HEK293 (cell line): ENCODE results near the gene LRRC27.

Experiments
- BCL11A ChIP-seq: fragments of 450-650 bp; formaldehyde crosslinking; IDR thresholded peaks from 2 replicates; pipeline ENCODE4 v1.5.1; 2016; ENCODE audit warnings: low read depth, missing biosample characterization, missing genetic modification characterization
- GLIS1 ChIP-seq: fragments of 450-650 bp; formaldehyde crosslinking; IDR thresholded peaks from 2 replicates; pipeline ENCODE4 v1.5.1; 2016; ENCODE audit warnings: missing biosample characterization, missing genetic modification characterization
- KLF1 ChIP-seq: fragments of 450-650 bp; formaldehyde crosslinking; IDR thresholded peaks from 2 replicates; pipeline ENCODE4 v1.5.1; 2016; ENCODE audit warnings: missing biosample characterization, missing genetic modification characterization
- RBAK ChIP-seq: fragments of 450-650 bp; formaldehyde crosslinking; IDR thresholded peaks from 2 replicates; pipeline ENCODE4 v1.5.1; 2016; ENCODE audit warnings: missing biosample characterization, missing genetic modification characterization
- SETDB1 ChIP-seq: IDR thresholded peaks from one replicate; pipeline ENCODE4 v1.6.1; 2017; ENCODE audit warnings: mild to moderate bottlenecking, low read length, moderate library complexity, mixed read lengths; ENCODE audit not compliant: insufficient read length
- ZFP69B ChIP-seq: fragments of 450-650 bp; formaldehyde crosslinking; IDR thresholded peaks from 2 replicates; pipeline ENCODE4 v1.5.1; 2016; ENCODE audit warnings: missing biosample characterization, missing genetic modification characterization
- ZNF10 ChIP-seq: fragments of 450-650 bp; formaldehyde crosslinking; IDR thresholded peaks from 2 replicates; pipeline ENCODE4 v1.5.1; 2017; ENCODE audit warnings: missing biosample characterization, missing genetic modification characterization
- ZNF114 ChIP-seq: fragments of 450-650 bp; formaldehyde crosslinking; IDR thresholded peaks from 2 replicates; pipeline ENCODE4 v1.5.0; 2017; ENCODE audit warnings: missing biosample characterization, missing genetic modification characterization
- ZNF146 ChIP-seq: fragments of 450-650 bp; formaldehyde crosslinking; IDR thresholded peaks from 2 replicates; pipeline ENCODE4 v1.5.1; 2016; ENCODE audit warnings: missing biosample characterization, missing genetic modification characterization
- ZNF169 ChIP-seq: fragments of 450-650 bp; formaldehyde crosslinking; IDR thresholded peaks from 2 replicates; pipeline ENCODE4 v1.5.1; 2016; ENCODE audit warnings: missing biosample characterization, missing genetic modification characterization
- ZNF221 ChIP-seq: fragments of 450-650 bp; formaldehyde crosslinking; IDR thresholded peaks from 2 replicates; pipeline ENCODE4 v1.5.1; 2017; ENCODE audit warnings: missing biosample characterization, missing genetic modification characterization, borderline replicate concordance
- ZNF501 ChIP-seq: fragments of 450-650 bp; formaldehyde crosslinking; IDR thresholded peaks from 2 replicates; pipeline ENCODE4 v1.5.1; 2016; ENCODE audit warnings: missing biosample characterization, missing genetic modification characterization
- ZNF529 ChIP-seq: fragments of 450-650 bp; formaldehyde crosslinking; IDR thresholded peaks from 2 replicates; pipeline ENCODE4 v1.5.1; 2017; ENCODE audit warnings: missing genetic modification characterization, missing biosample characterization; ENCODE audit not compliant: insufficient replicate concordance
- ZNF560 ChIP-seq: fragments of 450-650 bp; formaldehyde crosslinking; IDR thresholded peaks from 2 replicates; pipeline ENCODE4 v1.5.1; 2017; ENCODE audit warnings: missing biosample characterization, missing genetic modification characterization, borderline replicate concordance
- ZNF561 ChIP-seq: fragments of 450-650 bp; IDR thresholded peaks from 2 replicates; pipeline ENCODE4 v1.5.1; 2018; ENCODE audit warnings: missing biosample characterization, missing genetic modification characterization, borderline replicate concordance
- ZSCAN16 ChIP-seq: fragments of 450-650 bp; formaldehyde crosslinking; IDR thresholded peaks from 2 replicates; pipeline ENCODE4 v1.5.1; 2016; ENCODE audit warnings: missing biosample characterization, missing genetic modification characterization
- ZXDB ChIP-seq: fragments of 450-650 bp; formaldehyde crosslinking; IDR thresholded peaks from 2 replicates; pipeline ENCODE4 v1.5.1; 2016; ENCODE audit warnings: missing biosample characterization, missing genetic modification characterization
- TF ChIP-seq, protein P1 (sequence below): fragments of 450-650 bp; formaldehyde crosslinking; IDR thresholded peaks from 2 replicates; pipeline ENCODE4 v1.5.1; 2016; ENCODE audit warnings: missing biosample characterization, missing genetic modification characterization
- TF ChIP-seq, protein P2 (sequence below): fragments of 450-650 bp; formaldehyde crosslinking; IDR thresholded peaks from 2 replicates; pipeline ENCODE4 v1.5.1; 2016; ENCODE audit warnings: missing biosample characterization, missing genetic modification characterization
- TF ChIP-seq, protein P3 (sequence below): fragments of 450-650 bp; formaldehyde crosslinking; IDR thresholded peaks from 2 replicates; pipeline ENCODE4 v1.5.1; 2016; ENCODE audit warnings: missing biosample characterization, missing genetic modification characterization
- TF ChIP-seq, protein P4 (sequence below): fragments of 450-650 bp; formaldehyde crosslinking; IDR thresholded peaks from 2 replicates; pipeline ENCODE4 v1.5.1; 2016; ENCODE audit warnings: missing biosample characterization, missing genetic modification characterization
- TF ChIP-seq, protein P5 (sequence below): fragments of 450-650 bp; formaldehyde crosslinking; IDR thresholded peaks from 2 replicates; pipeline ENCODE4 v1.5.1; 2017; ENCODE audit warnings: missing biosample characterization, mild to moderate bottlenecking, missing genetic modification characterization, moderate library complexity
- TF ChIP-seq, protein P6 (sequence below): fragments of 450-650 bp; formaldehyde crosslinking; IDR thresholded peaks from 2 replicates; pipeline ENCODE4 v1.5.1; 2017; ENCODE audit warnings: missing biosample characterization, missing genetic modification characterization
- TF ChIP-seq, protein P7 (sequence below): fragments of 450-650 bp; formaldehyde crosslinking; optimal IDR thresholded peaks from 2 replicates; pipeline ENCODE3; 2016; ENCODE audit warnings: missing biosample characterization, mild to moderate bottlenecking, missing genetic modification characterization

LRRC27 gene

DNA sequence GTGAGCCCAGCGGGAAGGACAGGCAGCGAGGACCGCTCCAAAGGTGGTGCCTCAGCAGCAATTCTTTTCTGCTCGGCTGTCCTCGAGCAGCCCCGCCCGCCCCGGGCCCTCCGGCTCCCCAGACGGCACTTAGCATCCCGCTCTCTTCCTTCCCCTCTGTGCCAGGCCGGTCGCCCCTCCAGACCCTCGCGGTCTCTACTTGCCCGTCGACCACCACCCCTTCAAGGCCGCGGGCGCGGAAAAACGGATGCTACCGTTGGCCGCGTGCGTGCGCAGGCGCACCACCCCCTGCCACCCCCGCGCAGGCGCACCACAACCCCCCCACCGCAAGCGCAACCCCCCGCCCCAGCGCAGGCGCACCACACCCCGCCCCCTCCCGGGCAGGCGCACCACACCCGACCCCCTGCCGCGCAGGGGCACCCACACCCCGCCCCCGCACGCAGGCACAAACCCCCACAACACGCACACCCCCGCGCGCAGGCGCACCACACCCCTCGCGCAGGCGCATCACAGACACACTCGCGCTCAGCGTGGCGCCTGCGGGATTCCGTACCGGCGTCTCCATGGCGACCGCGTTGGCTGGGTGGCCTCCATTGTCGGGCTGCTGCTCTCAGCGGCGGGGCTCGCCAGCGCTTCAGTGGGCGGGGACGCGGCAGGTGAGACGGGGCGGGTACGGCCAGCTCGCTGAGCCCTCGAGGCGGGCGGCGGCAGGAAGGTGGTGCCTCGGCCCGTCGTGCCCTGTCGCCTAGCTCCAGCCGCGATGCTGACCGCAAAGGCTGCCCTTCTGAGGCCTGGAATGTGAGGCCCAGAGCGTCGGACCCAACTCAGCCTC, at the start of gene LRRC27 (continued):
- TF ChIP-seq, protein P1, sequence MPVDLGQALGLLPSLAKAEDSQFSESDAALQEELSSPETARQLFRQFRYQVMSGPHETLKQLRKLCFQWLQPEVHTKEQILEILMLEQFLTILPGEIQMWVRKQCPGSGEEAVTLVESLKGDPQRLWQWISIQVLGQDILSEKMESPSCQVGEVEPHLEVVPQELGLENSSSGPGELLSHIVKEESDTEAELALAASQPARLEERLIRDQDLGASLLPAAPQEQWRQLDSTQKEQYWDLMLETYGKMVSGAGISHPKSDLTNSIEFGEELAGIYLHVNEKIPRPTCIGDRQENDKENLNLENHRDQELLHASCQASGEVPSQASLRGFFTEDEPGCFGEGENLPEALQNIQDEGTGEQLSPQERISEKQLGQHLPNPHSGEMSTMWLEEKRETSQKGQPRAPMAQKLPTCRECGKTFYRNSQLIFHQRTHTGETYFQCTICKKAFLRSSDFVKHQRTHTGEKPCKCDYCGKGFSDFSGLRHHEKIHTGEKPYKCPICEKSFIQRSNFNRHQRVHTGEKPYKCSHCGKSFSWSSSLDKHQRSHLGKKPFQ (tag by site-specific recombination) = no peak
- TF ChIP-seq, protein P2, sequence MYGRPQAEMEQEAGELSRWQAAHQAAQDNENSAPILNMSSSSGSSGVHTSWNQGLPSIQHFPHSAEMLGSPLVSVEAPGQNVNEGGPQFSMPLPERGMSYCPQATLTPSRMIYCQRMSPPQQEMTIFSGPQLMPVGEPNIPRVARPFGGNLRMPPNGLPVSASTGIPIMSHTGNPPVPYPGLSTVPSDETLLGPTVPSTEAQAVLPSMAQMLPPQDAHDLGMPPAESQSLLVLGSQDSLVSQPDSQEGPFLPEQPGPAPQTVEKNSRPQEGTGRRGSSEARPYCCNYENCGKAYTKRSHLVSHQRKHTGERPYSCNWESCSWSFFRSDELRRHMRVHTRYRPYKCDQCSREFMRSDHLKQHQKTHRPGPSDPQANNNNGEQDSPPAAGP (tag by site-specific recombination) = peak; percentile 59; the same call in 1 of the 2 replicates
- TF ChIP-seq SETDB1 = no peak
- TF ChIP-seq, protein P3, sequence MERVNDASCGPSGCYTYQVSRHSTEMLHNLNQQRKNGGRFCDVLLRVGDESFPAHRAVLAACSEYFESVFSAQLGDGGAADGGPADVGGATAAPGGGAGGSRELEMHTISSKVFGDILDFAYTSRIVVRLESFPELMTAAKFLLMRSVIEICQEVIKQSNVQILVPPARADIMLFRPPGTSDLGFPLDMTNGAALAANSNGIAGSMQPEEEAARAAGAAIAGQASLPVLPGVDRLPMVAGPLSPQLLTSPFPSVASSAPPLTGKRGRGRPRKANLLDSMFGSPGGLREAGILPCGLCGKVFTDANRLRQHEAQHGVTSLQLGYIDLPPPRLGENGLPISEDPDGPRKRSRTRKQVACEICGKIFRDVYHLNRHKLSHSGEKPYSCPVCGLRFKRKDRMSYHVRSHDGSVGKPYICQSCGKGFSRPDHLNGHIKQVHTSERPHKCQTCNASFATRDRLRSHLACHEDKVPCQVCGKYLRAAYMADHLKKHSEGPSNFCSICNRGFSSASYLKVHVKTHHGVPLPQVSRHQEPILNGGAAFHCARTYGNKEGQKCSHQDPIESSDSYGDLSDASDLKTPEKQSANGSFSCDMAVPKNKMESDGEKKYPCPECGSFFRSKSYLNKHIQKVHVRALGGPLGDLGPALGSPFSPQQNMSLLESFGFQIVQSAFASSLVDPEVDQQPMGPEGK (tag by site-specific recombination) = peak; percentile 99
- TF ChIP-seq ZNF221 (tag by site-specific recombination) = no peak
- TF ChIP-seq ZFP69B (tag by site-specific recombination) = 0 out of 2 replicates have a peak, but pooled peaks have one; percentile 20
- TF ChIP-seq ZXDB = no peak; the same call in none of the 2 replicates
- TF ChIP-seq KLF1 (tag by site-specific recombination) = peak; percentile 94
- TF ChIP-seq ZNF560 (tag by site-specific recombination) = no peak
- TF ChIP-seq, protein P4, sequence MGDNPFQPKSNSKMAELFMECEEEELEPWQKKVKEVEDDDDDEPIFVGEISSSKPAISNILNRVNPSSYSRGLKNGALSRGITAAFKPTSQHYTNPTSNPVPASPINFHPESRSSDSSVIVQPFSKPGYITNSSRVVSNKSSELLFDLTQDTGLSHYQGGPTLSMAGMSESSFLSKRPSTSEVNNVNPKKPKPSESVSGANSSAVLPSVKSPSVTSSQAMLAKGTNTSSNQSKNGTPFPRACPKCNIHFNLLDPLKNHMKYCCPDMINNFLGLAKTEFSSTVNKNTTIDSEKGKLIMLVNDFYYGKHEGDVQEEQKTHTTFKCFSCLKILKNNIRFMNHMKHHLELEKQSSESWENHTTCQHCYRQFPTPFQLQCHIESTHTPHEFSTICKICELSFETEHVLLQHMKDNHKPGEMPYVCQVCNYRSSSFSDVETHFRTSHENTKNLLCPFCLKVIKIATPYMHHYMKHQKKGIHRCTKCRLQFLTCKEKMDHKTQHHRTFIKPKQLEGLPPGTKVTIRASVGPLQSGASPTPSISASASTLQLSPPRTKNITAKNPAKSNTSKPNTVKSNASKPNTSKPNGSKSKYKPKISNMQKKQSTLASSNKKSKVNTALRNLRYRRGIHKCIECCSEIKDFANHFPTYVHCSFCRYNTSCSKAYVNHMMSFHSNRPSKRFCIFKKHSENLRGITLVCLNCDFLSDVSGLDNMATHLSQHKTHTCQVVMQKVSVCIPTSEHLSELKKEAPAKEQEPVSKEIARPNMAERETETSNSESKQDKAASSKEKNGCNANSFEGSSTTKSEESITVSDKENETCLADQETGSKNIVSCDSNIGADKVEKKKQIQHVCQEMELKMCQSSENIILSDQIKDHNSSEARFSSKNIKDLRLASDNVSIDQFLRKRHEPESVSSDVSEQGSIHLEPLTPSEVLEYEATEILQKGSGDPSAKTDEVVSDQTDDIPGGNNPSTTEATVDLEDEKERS (tag by site-specific recombination) = no peak
- TF ChIP-seq, protein P5, sequence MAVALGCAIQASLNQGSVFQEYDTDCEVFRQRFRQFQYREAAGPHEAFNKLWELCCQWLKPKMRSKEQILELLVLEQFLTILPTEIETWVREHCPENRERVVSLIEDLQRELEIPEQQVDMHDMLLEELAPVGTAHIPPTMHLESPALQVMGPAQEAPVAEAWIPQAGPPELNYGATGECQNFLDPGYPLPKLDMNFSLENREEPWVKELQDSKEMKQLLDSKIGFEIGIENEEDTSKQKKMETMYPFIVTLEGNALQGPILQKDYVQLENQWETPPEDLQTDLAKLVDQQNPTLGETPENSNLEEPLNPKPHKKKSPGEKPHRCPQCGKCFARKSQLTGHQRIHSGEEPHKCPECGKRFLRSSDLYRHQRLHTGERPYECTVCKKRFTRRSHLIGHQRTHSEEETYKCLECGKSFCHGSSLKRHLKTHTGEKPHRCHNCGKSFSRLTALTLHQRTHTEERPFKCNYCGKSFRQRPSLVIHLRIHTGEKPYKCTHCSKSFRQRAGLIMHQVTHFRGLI (tag by site-specific recombination) = peak; percentile 73
- peak; percentile 49; the same call in 1 of the 2 replicates for TF ChIP-seq ZNF10
- no peak for TF ChIP-seq RBAK (tag by site-specific recombination)
- TF ChIP-seq, protein P6, sequence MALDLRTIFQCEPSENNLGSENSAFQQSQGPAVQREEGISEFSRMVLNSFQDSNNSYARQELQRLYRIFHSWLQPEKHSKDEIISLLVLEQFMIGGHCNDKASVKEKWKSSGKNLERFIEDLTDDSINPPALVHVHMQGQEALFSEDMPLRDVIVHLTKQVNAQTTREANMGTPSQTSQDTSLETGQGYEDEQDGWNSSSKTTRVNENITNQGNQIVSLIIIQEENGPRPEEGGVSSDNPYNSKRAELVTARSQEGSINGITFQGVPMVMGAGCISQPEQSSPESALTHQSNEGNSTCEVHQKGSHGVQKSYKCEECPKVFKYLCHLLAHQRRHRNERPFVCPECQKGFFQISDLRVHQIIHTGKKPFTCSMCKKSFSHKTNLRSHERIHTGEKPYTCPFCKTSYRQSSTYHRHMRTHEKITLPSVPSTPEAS (tag by site-specific recombination) = no peak
- TF ChIP-seq, protein P7, sequence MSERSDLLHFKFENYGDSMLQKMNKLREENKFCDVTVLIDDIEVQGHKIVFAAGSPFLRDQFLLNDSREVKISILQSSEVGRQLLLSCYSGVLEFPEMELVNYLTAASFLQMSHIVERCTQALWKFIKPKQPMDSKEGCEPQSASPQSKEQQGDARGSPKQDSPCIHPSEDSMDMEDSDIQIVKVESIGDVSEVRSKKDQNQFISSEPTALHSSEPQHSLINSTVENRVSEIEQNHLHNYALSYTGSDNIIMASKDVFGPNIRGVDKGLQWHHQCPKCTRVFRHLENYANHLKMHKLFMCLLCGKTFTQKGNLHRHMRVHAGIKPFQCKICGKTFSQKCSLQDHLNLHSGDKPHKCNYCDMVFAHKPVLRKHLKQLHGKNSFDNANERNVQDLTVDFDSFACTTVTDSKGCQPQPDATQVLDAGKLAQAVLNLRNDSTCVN (tag by site-specific recombination) = peak; percentile 89
- no peak for TF ChIP-seq ZNF146 (tag by site-specific recombination)
- no peak for TF ChIP-seq ZNF114 (tag by site-specific recombination)
- no peak for TF ChIP-seq ZSCAN16 (tag by site-specific recombination)
- TF ChIP-seq BCL11A (tag by site-specific recombination) = no peak
- TF ChIP-seq ZNF529 (tag by site-specific recombination) = no peak
- peak; percentile 37; the same call in 1 of the 2 replicates for TF ChIP-seq ZNF561 (tag by site-specific recombination)
- peak; percentile 89 for TF ChIP-seq GLIS1 (tag by site-specific recombination)
- TF ChIP-seq ZNF501 (tag by site-specific recombination) = peak; percentile 48
- TF ChIP-seq ZNF169 (tag by site-specific recombination) = no peak
